HG02763 (cell line): ENCODE measurements around the gene FGL2.
"Not testable (repeated sequence)": the region's sequence is repeated elsewhere in the genome, so short reads cannot be mapped to it uniquely, and the experiment has no call there.

Source experiments
- ATAC-seq: cut with Tn5 transposase; IDR thresholded peaks from one replicate; pipeline ENCODE4 v1.9.1; 2021; ENCODE audit warnings: mild to moderate bottlenecking, moderate library complexity; ENCODE audit not compliant: unreplicated experiment

Gene FGL2

GRCh38 chr7:77217474-77218185, 18.0 kb upstream of the FGL2 start:
- no peak for ATAC-seq

- ATAC-seq = no peak
These were observed 16.7 kb upstream of the FGL2 start for GRCh38 chr7:77216181-77216845.

- ATAC-seq = no peak
These were observed 10.0 kb upstream of the FGL2 start for GRCh38 chr7:77209479-77210139.

GRCh38 chr7:77208416-77208815, 8.8 kb upstream of the FGL2 start:
- ATAC-seq = no peak

- ATAC-seq = no peak
These were observed 6.1 kb upstream of the FGL2 start for GRCh38 chr7:77205706-77206105.

- peak; percentile 87 for ATAC-seq
These were observed 2.9 kb upstream of the FGL2 start for GRCh38 chr7:77202481-77202976.

- no peak for ATAC-seq
These were observed 923 bp upstream of the FGL2 start for GRCh38 chr7:77200542-77200941.

- no peak for ATAC-seq
These were observed 2.5 kb downstream of the FGL2 start for GRCh38 chr7:77197141-77197540.

GRCh38 chr7:77188731-77189437, 10.7 kb downstream of the FGL2 start:
- no peak for ATAC-seq

GRCh38 chr7:77185866-77186265, 13.8 kb downstream of the FGL2 start:
- ATAC-seq = no peak

GRCh38 chr7:77184990-77185389, 14.6 kb downstream of the FGL2 start:
- no peak for ATAC-seq

- no peak for ATAC-seq
These were observed 15.2 kb downstream of the FGL2 start for GRCh38 chr7:77184463-77184862.

- ATAC-seq = no peak
These were observed 17.4 kb downstream of the FGL2 start for GRCh38 chr7:77182261-77182660.

- ATAC-seq = no peak
These were observed 17.9 kb downstream of the FGL2 start for GRCh38 chr7:77181734-77182133.

GRCh38 chr7:77181015-77181595, 18.5 kb downstream of the FGL2 start:
- ATAC-seq = no peak

GRCh38 chr7:77178024-77178423, 21.6 kb downstream of the FGL2 start:
- ATAC-seq = not testable (repeated sequence)

GRCh38 chr7:77177321-77177904, 22.2 kb downstream of the FGL2 start:
- ATAC-seq = not testable (repeated sequence)

- peak; percentile 51 for ATAC-seq
These were observed 24.3 kb downstream of the FGL2 start for GRCh38 chr7:77175274-77175800.

- ATAC-seq = not testable (repeated sequence)
These were observed 25.2 kb downstream of the FGL2 start for GRCh38 chr7:77174418-77174817.
